Right lung (tissue), 5 donors: Measurements from ENCODE around the gene SLC2A6. TPM values are rescaled to one million over a fixed set of nuclear protein-coding genes. Genes with fewer than 3 reads are reported as not detected.
"Not testable (repeated sequence)": the region's sequence is repeated elsewhere in the genome, so short reads cannot be mapped to it uniquely, and the experiment has no call there.

Experiments
- DNase-seq, 2 donors: peaks; one replicate each; pipeline ENCODE4 v3.0.0-alpha.2; 2013
- polyA plus RNA-seq, 5 donors: library from polyadenylated mRNA; unstranded; fragments of 120-200 nt; gene quantifications; one replicate each; pipeline versions ENCODE4 v1.2.1 to v1.2.3, GENCODE V29; 2013; ENCODE audit warnings: inconsistent platforms in 1 of 5, low replicate concordance in 1 of 5; ENCODE audit not compliant: insufficient read length in 5 of 5, insufficient read depth in 1 of 5

Gene SLC2A6
- polyA plus RNA-seq, 5 donors: 1.8 to 5.9 (median 2.8) TPM

- no peak for DNase-seq
Observed at GRCh38 chr9:133463234-133463863, 15.6 kb downstream of the SLC2A6 start.

DNA sequence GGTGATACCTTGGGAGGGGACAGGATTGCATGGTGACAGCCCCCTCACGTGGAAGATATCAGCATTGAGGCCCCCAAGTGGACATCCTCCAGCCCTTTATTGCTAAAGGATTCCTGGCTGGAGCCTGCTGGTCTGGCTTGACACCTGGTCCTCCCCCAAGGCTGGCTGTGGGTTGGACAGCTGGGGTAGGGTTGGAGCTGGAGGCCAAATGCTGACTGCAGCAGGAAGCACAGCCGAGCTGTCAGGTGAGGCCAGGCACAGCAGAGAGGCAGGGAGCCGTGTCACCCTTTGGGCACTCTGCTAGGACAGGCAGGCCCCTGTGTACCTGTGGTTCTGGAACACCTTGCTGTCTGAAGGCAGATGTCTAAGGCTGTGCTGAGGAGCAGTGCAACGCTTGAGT, 16.9 kb downstream of the SLC2A6 start:
- DNase-seq: no peak

- peak; percentile 46 to 47 for DNase-seq
Observed at GRCh38 chr9:133460405-133461175, 18.3 kb downstream of the SLC2A6 start.

- DNase-seq: peak; percentile 95
Observed at GRCh38 chr9:133459476-133460404, 19.2 kb downstream of the SLC2A6 start, which contains the start of gene CACFD1. Gene CACFD1, plus strand, starts transcription at chr9:133459978. Its CDS starts 89 bp downstream, at chr9:133460067.

DNA sequence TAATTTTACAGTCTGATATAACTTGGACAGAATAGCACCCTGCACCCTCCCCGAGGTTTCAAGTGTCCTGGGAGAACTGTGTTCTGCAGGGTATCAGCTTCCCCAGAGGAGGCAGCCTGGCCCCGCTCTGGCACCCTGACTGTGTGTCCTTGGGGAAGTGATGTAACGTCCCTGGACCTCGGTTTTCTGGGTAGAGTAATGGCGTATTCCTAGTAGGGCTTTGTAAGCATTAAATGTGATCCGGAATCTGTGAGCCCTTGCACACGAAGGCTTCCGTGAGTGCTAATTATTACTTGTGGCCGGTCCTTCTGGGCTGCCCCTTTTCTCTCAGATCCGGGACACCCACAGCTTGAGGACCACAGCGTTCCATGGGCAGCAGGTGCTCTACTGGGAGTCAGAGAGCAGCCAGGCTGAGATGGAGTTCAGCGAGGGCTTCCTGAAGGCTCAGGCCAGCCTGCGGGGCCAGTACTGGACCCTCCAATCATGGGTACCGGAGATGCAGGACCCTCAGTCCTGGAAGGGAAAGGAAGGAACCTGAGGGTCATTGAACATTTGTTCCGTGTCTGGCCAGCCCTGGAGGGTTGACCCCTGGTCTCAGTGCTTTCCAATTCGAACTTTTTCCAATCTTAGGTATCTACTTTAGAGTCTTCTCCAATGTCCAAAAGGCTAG, 20.1 kb downstream of the SLC2A6 start:
- no peak for DNase-seq

GRCh38 chr9:133457748-133458147, 21.2 kb downstream of the SLC2A6 start:
- no peak for DNase-seq

- no peak for DNase-seq
Observed at GRCh38 chr9:133457233-133457632, 21.7 kb downstream of the SLC2A6 start.

- no peak for DNase-seq
Observed at GRCh38 chr9:133456409-133456808, 22.5 kb downstream of the SLC2A6 start.

DNA sequence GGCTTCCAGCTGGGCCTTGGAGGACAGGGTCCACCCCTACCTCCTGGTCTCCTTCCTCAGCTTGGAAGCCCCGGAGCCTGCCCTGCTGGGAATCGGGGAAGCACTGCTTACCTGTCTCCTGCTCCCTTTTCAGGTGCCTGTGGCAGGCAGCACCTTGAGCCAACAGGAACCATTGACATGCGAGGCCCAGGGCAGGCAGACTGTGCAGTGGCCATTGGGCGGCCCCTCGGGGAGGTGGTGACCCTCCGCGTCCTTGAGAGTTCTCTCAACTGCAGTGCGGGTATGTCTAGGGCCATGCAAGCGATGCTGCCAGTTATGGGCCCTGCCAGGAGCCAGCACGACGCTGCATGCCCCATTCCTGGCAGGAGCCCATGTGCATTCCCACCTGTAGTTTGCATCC, 23.0 kb downstream of the SLC2A6 start:
- no peak for DNase-seq

- DNase-seq: no peak
Observed at GRCh38 chr9:133454943-133455673, 23.8 kb downstream of the SLC2A6 start.

DNA sequence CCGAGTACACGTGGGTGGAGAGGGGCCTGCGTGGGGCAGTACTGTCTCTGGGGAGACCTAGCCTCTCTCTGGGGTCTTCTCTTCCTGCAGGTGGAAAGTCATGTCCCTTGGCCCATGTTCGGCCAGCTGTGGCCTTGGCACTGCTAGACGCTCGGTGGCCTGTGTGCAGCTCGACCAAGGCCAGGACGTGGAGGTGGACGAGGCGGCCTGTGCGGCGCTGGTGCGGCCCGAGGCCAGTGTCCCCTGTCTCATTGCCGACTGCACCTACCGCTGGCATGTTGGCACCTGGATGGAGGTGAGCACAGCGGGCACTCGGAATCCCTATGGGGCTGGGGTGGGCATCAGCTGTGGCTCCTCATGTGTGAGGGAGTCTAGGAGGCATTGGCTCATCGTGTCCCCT, 24.6 kb downstream of the SLC2A6 start:
- no peak for DNase-seq

GRCh38 chr9:133453651-133454050, 25.2 kb downstream of the SLC2A6 start:
- no peak for DNase-seq

GRCh38 chr9:133452562-133452961, 26.3 kb downstream of the SLC2A6 start:
- DNase-seq: no peak

- not testable (repeated sequence) for DNase-seq
Observed at GRCh38 chr9:133451865-133452264, 27.0 kb downstream of the SLC2A6 start.

- no peak for DNase-seq
Observed at GRCh38 chr9:133449760-133450159, 29.1 kb downstream of the SLC2A6 start.

- DNase-seq: no peak
Observed at GRCh38 chr9:133448487-133448972, 30.4 kb downstream of the SLC2A6 start.

DNA sequence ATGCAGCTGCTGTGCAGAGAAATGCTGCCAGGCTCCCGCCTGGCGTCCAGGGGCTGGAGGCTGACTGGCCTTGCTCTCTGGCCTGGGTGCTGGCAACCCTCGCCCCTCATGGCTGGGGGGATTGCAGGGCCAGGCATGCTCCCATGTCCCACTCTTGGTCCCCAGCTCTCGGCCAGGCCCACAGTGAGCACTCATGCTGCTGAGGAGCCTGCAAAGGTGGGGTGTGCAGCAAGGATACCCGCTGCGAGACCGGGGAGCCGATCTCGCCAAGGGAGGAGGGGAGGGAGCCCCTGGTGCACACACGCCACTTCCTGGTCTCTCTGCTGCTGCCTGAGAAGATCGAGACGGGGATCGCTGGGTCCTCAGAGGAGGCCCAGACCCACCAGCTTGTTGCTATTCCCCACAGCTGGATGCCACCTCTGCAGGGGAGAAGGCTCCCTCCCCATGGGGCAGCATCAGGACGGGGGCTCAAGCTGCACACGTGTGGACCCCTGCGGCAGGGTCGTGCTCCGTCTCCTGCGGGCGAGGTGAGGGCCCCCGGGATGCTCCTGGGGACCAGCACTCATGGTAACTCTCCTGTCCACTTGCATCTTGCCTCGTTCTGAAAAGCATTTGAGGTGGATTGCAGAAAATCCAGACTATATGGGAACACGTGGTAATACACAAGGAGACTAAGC, 33.5 kb downstream of the SLC2A6 start:
- no peak for DNase-seq

- DNase-seq: no peak
Observed at GRCh38 chr9:133443982-133444381, 34.9 kb downstream of the SLC2A6 start.

DNA sequence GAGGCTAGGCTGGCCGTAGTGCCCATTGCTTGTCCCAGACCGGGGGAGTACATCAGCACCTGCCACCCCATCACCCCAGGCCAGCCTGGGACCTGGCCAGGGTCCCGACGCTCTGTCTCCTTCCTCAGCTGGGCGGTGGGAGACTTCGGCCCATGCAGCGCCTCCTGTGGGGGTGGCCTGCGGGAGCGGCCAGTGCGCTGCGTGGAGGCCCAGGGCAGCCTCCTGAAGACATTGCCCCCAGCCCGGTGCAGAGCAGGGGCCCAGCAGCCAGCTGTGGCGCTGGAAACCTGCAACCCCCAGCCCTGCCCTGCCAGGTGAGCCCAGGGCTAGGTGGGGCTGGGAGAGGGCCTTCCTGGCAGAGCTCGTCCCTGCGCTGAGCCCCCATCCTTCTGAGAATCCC, 35.7 kb downstream of the SLC2A6 start:
- DNase-seq: no peak

- DNase-seq: no peak
Observed at GRCh38 chr9:133441571-133441970, 37.3 kb downstream of the SLC2A6 start.
